Body of pancreas (tissue), 4 donors: ENCODE data around the gene ARID5B.

Experiments
- POLR2A ChIP-seq, 3 donors: fragments of 450-650 bp; IDR thresholded peaks; one replicate each; pipeline ENCODE4 v1.6.1; 2016; ENCODE audit warnings: antibody characterized with exemption in 3 of 3, mild to moderate bottlenecking in 2 of 3
- TF ChIP-seq, protein P1 (sequence below), 7 experiments: fragments of 450-650 bp in 4 of 7; fragments of 200-600 bp in 3 of 7; sonication (generic) in 3 of 7; IDR thresholded peaks; one replicate each; pipeline ENCODE4 v1.5.1; 2016 to 2019; ENCODE audit warnings: antibody characterized with exemption in 7 of 7

GRCh38 chr10:61994405-61995219 is 93.1 kb downstream of the ARID5B start:
- TF ChIP-seq POLR2A (IDR thresholded peaks at IDR 0.05), result no peak
- TF ChIP-seq, protein P1, sequence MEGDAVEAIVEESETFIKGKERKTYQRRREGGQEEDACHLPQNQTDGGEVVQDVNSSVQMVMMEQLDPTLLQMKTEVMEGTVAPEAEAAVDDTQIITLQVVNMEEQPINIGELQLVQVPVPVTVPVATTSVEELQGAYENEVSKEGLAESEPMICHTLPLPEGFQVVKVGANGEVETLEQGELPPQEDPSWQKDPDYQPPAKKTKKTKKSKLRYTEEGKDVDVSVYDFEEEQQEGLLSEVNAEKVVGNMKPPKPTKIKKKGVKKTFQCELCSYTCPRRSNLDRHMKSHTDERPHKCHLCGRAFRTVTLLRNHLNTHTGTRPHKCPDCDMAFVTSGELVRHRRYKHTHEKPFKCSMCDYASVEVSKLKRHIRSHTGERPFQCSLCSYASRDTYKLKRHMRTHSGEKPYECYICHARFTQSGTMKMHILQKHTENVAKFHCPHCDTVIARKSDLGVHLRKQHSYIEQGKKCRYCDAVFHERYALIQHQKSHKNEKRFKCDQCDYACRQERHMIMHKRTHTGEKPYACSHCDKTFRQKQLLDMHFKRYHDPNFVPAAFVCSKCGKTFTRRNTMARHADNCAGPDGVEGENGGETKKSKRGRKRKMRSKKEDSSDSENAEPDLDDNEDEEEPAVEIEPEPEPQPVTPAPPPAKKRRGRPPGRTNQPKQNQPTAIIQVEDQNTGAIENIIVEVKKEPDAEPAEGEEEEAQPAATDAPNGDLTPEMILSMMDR (IDR thresholded peaks at IDR 0.05), result no peak
